Measurements from ENCODE around the gene SEPTIN1. TPM values are rescaled to one million over a fixed set of nuclear protein-coding genes. Genes with fewer than 3 reads are reported as not detected.

Gene SEPTIN1
- total and polyA plus RNA-seq, 2 of the 4 experiments (the other 2 are of a cell fraction) = 0.24 TPM; not detected in 1

GRCh38 chr16:30395155-30395991 is 13.0 kb upstream of the SEPTIN1 start, which contains the start of gene ZNF48:
Gene ZNF48, plus strand, starts transcription at chr16:30395420. Its CDS starts 375 bp downstream, at chr16:30395795.
- ChIA-PET POLR2A (ENCODE audit: unreplicated experiment) (interaction anchor here (0.5 to 1.3 kb wide), 5 partner anchors 12 to 321 kb away, joined by 3 to 7 read pairs (median 3); partner anchors contain the start of gene ZNF771), CTCF (interaction anchor here (1.0 to 1.5 kb wide), 3 partner anchors 14 to 27 kb away, joined by 3 to 6 read pairs (median 3); no protein-coding TSS in a partner anchor)
- no TSS peak for BruUV-seq (replicated peaks)
- peaks cover 12% of the 10 kb centered on the region; the same call in 1 of the 2 replicates for H3K36me3 ChIP-seq (ENCODE audit: control insufficient read depth, insufficient read depth, low read length)
- H2BK20ac ChIP-seq (ENCODE audit: low read depth, low read length) = no peak within 1 kb of the TSS
- ATAC-seq (ENCODE audit: low read depth) (peak; percentile 93), DNase-seq (peak; percentile 90)
- H3K9me3 ChIP-seq (ENCODE audit: control insufficient read depth, insufficient read depth, low read length) = no peaks in the 10 kb centered on the region
- peak within 1 kb of the TSS; percentile 86 for H4K5ac ChIP-seq (ENCODE audit: low read depth, low read length)
- H3K27ac ChIP-seq (ENCODE audit: insufficient read depth, low read length) = peak within 1 kb of the TSS; percentile 82
- dilution Hi-C loops (cut with HindIII; ENCODE audit: low sequenced_read_pairs, unreplicated experiment) (no loop called here), in situ Hi-C loops (cut with MboI; ENCODE audit: low sequenced_read_pairs) (no loop called here), intact Hi-C loops (cut with micrococcal nuclease) (loop anchor here (2.0 kb wide), 2 partner anchors 13 to 17 kb away; no protein-coding TSS in a partner anchor)
- peak within 1 kb of the TSS; percentile 90 for H3K14ac ChIP-seq (replicated peaks; ENCODE audit: low read depth, low read length)
- H2BK5ac ChIP-seq (ENCODE audit: low read depth, low read length, poor library complexity, severe bottlenecking) = peak within 1 kb of the TSS; percentile 81
- H3K4me1 ChIP-seq (ENCODE audit: control insufficient read depth, insufficient read depth, low read length) = peaks cover 10% of the 10 kb centered on the region
- H3K4ac ChIP-seq (ENCODE audit: low read depth, low read length) = peak within 1 kb of the TSS; percentile 87
- peak within 1 kb of the TSS; percentile 98 for H2AFZ ChIP-seq (replicated peaks; ENCODE audit: low read length, poor library complexity)
- TF ChIP-seq CTCF (conservative IDR thresholded peaks at IDR 0.05; ENCODE audit: low read depth, low read length) (peak; percentile 38), MXI1 (IDR thresholded peaks at IDR 0.05; ENCODE audit: borderline replicate concordance, low read depth, low read length) (peak; percentile 51; the same call in 1 of the 2 replicates), RAD21 (IDR thresholded peaks at IDR 0.05; ENCODE audit: low read length) (peak; percentile 16), CHD1 (IDR thresholded peaks at IDR 0.05; ENCODE audit: low read depth, low read length) (no peak)
- peak within 1 kb of the TSS; percentile 83 for H2AK5ac ChIP-seq (ENCODE audit: low read depth, low read length)
- no peaks in the 10 kb centered on the region for H4K20me1 ChIP-seq (ENCODE audit: insufficient read depth, low read length)
- H3K4me3 ChIP-seq (ENCODE audit: insufficient read depth, low read depth, low read length) = peak within 1 kb of the TSS; percentile 95
- peaks cover 0 to 52% of the 10 kb centered on the region in 2 experiments for H3K79me1 ChIP-seq (ENCODE audit: low read depth in 1 of 2, low read length in 2 of 2)
- peak within 1 kb of the TSS; percentile 94 for H3K56ac ChIP-seq (ENCODE audit: extremely low read depth, insufficient read depth, low read length)
- WGBS, 2 experiments (ENCODE audit: extremely low coverage in 2 of 2, insufficient read length in 1 of 2) = 1% methylated on average over 33 of the region's 103 CpGs; no CpG with 5 or more reads in 1 of the 2 experiments
- H3K27me3 ChIP-seq (ENCODE audit: control insufficient read depth, insufficient read depth, low read length) = no peaks in the 10 kb centered on the region
- peak within 1 kb of the TSS; percentile 77 to 92 for H4K8ac ChIP-seq (ENCODE audit: low read depth in 2 of 2, low read length in 2 of 2)
- H3K23ac ChIP-seq (ENCODE audit: low read depth, low read length) = peak within 1 kb of the TSS; percentile 97
- peak within 1 kb of the TSS; percentile 2; the same call in 1 of the 3 replicates for H2BK15ac ChIP-seq (ENCODE audit: low read depth, low read length)
- H3K9me1 ChIP-seq (ENCODE audit: insufficient read depth, low read length) = no peaks in the 10 kb centered on the region
- H2AK9ac ChIP-seq (replicated peaks; ENCODE audit: low read depth, low read length, poor library complexity) = peak within 1 kb of the TSS; percentile 94
- H3K9ac ChIP-seq (ENCODE audit: low read depth, low read length) = peak within 1 kb of the TSS; percentile 93
- H3K4me2 ChIP-seq (ENCODE audit: low read depth, low read length) = peak within 1 kb of the TSS; percentile 96
- peak within 1 kb of the TSS; percentile 9; the same call in 1 of the 2 replicates for H2BK120ac ChIP-seq (ENCODE audit: low read depth, low read length)
- H4K91ac ChIP-seq (ENCODE audit: insufficient read depth, low read depth, low read length) = peak within 1 kb of the TSS; percentile 79
- peak within 1 kb of the TSS; percentile 55 for H3K18ac ChIP-seq (ENCODE audit: low read depth, low read length)

Data from IMR-90 (cell line).